HT1080 (cell line): ENCODE measurements around the gene BLTP3B. TPM values are rescaled to one million over a fixed set of nuclear protein-coding genes. Genes with fewer than 3 reads are reported as not detected.

Experiments
- DNase-seq: peaks from one replicate; pipeline ENCODE4 v3.0.0-alpha.2; 2015; ENCODE audit warnings: low read depth
- small RNA-seq: library from RNA; depleted of rRNA; stranded (forward); fragments of <200 nt; gene quantifications from one replicate; pipeline ENCODE3, GENCODE V24; 2014
- total RNA-seq: library from RNA; depleted of rRNA; stranded (reverse); fragments of >200 nt; shearing (Covaris generic); gene quantifications from 2 replicates; pipeline ENCODE4 v1.2.3, GENCODE V29; 2014; rRNA removed

Gene BLTP3B
- total RNA-seq, 1 experiment from 2014 or later: 24.0 TPM

- no peak for DNase-seq
Observed at GRCh38 chr12:100115291-100115690, 27.4 kb downstream of the BLTP3B start.

- no peak for DNase-seq
Observed at GRCh38 chr12:100114574-100114973, 28.1 kb downstream of the BLTP3B start.

- DNase-seq: no peak
Observed at GRCh38 chr12:100110276-100110675, 32.4 kb downstream of the BLTP3B start.

GRCh38 chr12:100106861-100107260 lies 35.8 kb downstream of the BLTP3B start:
- DNase-seq: no peak

- DNase-seq: no peak
Observed at GRCh38 chr12:100105661-100106060, 37.0 kb downstream of the BLTP3B start.

GRCh38 chr12:100101000-100101399 lies 41.7 kb downstream of the BLTP3B start:
- no peak for DNase-seq

Small RNA genes lying within 50 kb of the gene (small RNA-seq; reads per million reads assigned to genes)
- gene MIR1827 (not detected), gene RN7SL176P (not detected)

Other genes starting within 250 kb of the BLTP3B start
- gene ANKS1B, start 157.9 kb downstream of the BLTP3B start, total RNA-seq: not detected in 2 replicates
- 15.6 and 20.8 TPM in 2 replicates for gene ACTR6, start 57.9 kb upstream of the BLTP3B start, total RNA-seq
- 2.1 and 2.4 TPM in 2 replicates for gene DEPDC4, start 124.2 kb upstream of the BLTP3B start, total RNA-seq
- 23.6 and 25.5 TPM in 2 replicates for gene SCYL2, start 124.3 kb upstream of the BLTP3B start, total RNA-seq
- not detected in 2 replicates for gene SLC17A8, start 214.2 kb upstream of the BLTP3B start, total RNA-seq